ENCODE data around the gene POU2AF3.

POU2AF3 gene, protein sequence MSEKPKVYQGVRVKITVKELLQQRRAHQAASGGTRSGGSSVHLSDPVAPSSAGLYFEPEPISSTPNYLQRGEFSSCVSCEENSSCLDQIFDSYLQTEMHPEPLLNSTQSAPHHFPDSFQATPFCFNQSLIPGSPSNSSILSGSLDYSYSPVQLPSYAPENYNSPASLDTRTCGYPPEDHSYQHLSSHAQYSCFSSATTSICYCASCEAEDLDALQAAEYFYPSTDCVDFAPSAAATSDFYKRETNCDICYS

DNA sequence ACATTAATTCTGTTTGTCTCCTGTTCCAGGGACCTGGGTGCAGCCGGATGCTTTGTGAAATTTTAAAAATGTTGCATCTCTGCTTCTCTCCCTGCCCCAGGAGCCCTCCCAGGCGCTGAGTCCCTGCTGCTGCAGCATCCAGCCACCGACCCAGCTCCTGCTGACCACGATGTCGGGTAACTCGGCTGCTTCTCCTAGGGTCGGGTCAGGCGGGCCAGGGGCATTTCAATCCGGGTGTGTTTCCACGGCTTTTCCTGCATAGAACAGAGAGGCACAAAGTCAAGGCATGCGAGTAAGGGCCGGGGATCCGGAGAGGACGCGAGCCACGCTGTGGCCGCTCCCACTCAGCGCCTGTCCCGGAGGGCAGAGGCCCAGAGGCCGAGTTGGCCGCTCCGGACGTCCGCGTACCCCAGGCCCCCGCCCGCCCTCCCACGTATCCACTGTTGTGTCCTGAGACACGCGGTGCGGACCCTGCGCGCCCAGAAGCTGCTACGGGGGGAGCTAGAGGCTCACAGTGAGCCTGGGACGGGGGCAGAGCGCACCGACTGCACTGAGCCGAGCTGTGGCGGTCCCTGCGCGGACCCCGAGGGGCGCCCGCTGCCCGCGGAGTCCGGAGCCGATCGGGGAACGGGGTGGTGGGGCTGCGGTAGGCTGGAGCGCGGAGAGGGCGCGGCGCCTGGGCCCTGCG is at the start of gene POU2AF3:
Gene POU2AF3, plus strand, starts transcription at position 134 of the 688 bp plus-strand sequence. Its CDS starts 36 bp downstream, at position 170.
- no peak for TF ChIP-seq GATA2 (IDR thresholded peaks at IDR 0.05; ENCODE audit: low read depth, low read length)
- no peak for TF ChIP-seq GATA3 (IDR thresholded peaks at IDR 0.05; ENCODE audit: low read depth, low read length)

DNA sequence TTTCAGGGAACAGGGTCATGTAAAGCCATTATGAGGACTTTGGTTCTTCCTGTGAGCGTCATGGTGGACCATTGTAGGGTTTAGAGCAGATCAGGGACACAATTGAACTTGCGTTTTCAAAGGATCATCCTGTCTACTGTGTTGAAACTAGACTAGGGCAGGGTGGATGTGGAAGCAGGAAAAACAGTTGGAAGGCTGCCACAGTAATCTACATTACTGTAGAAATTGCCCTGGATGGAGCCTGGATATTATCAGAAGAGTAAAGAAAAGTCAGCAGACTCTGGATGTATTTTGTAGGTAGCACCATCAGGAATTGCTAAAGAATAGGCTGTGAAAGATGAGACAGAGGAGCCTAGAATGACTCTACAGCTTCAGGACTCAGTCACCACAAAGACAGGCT is 47.4 kb upstream of the POU2AF3 start:
- no peak for TF ChIP-seq GATA3 (IDR thresholded peaks at IDR 0.05; ENCODE audit: low read depth, low read length)
- no peak for TF ChIP-seq GATA2 (IDR thresholded peaks at IDR 0.05; ENCODE audit: low read depth, low read length)

DNA sequence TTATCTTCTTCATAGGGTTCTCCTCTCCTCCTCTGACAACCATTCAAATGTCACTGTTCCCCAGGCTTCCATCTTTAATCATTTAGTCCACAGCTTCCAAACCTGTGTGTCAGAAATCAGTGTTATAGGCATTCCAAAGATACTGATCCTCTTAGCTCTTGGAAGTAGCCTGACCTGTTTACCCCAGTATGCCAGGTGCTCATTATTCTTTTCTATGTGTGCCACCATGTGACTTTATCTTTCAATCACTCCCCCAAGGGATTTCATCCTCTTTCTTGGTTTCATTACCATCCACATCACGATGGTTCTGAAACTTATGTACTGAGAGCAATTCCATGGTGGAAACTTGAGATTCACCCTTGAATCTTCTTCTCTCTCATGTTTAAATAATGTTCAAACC is 45.2 kb upstream of the POU2AF3 start:
- no peak for TF ChIP-seq GATA3 (IDR thresholded peaks at IDR 0.05; ENCODE audit: low read depth, low read length)
- TF ChIP-seq GATA2 (IDR thresholded peaks at IDR 0.05; ENCODE audit: low read depth, low read length) = no peak

DNA sequence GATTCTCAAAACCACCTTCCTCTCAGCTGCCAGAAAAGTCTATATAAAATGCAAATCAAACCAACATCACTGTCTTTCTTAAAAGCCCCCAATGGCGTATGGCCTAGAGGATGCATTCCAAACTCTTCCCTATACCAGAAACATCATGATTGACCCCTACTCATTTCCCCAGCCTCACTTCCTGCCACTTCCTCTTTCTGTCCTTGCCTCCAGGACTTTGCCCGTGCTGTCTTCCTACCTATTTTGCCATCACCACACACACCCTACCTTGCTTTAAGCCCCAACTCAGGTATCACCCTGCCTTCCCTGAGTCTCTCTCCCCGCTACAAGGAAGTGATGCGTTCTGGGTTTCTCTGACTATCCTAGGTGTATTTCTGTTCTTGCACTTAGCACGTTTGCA is 44.7 kb upstream of the POU2AF3 start:
- TF ChIP-seq GATA2 (IDR thresholded peaks at IDR 0.05; ENCODE audit: low read depth, low read length) (no peak), GATA3 (IDR thresholded peaks at IDR 0.05; ENCODE audit: low read depth, low read length) (no peak)

DNA sequence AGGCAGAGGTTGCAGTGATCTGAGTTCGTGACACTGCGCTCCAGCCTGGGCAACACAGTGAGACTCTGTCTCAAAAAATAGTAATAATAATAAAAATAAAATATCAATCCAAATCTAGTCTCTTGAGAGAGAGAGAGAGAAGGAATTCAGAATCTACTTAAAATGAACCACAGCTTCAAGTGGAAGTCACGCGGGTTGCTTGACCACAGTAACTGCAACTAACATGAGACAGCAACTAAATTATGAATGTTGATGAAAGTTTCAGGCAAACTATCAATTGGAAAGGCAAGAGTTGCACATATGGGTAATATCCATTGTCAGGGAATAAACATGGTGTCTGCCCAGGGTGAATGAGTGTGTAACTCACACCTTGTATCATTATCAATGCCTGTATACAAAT is 40.3 kb upstream of the POU2AF3 start:
- TF ChIP-seq GATA2 (IDR thresholded peaks at IDR 0.05; ENCODE audit: low read depth, low read length) = no peak
- TF ChIP-seq GATA3 (IDR thresholded peaks at IDR 0.05; ENCODE audit: low read depth, low read length) = no peak

DNA sequence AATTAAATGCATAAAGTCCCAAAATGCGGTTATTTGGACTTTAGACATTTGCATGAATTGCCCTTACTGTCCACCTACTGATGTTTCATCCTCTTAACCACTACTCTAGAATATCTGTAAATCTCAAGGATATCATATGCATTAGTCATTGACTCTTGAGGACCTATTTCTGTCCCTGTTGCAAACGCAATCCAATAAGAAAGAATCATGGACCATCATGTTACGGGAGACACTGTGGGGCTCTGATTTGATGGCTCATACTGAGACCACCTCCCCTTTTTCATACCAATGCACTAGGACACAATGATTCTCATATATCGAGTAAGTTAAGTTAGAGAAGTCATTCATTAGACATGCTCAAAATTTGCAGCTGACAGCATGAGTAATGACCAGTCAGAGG is 38.5 kb upstream of the POU2AF3 start:
- no peak for TF ChIP-seq GATA3 (IDR thresholded peaks at IDR 0.05; ENCODE audit: low read depth, low read length)
- no peak for TF ChIP-seq GATA2 (IDR thresholded peaks at IDR 0.05; ENCODE audit: low read depth, low read length)

DNA sequence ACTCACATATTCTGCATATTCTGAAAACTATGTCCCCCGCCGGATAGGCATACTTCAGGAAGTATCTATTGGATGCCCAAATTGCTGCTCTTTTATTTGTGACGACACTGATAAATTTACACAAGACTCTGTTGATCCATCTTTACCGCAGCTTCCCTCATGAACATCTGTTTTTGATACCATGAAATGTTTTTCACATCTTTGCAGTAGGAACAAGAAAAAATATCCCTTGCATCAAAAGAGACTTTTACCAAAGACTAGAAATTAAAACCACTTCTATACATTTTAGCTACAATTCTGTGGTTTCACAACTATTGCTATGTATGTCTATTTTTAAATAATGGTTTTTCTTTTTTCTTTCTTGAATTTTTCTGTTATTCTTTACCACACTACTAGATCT is 37.5 kb upstream of the POU2AF3 start:
- TF ChIP-seq GATA3 (IDR thresholded peaks at IDR 0.05; ENCODE audit: low read depth, low read length) (no peak), GATA2 (IDR thresholded peaks at IDR 0.05; ENCODE audit: low read depth, low read length) (no peak)

DNA sequence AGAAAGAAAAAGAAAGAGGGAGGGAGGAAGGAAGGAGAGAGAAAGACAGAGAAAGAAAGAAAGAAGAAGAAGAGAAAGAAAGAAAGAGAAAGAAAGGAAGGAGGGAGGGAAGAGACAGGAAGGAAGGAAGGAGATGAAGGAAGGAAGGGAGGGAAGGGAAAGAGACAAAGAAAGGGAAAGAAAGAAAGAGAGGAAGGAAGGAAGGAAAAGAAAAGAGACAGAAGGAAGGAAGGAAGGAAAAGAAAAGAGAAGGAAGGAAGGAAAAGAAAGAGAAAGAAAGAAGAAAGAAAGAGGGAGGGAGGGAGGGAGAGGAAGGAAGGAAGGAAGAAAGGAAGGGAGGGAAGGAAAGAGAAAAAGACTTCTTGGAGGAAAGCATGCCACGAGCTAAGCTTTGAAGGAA is 33.7 kb upstream of the POU2AF3 start:
- TF ChIP-seq GATA3 (IDR thresholded peaks at IDR 0.05; ENCODE audit: low read depth, low read length) (no peak), GATA2 (IDR thresholded peaks at IDR 0.05; ENCODE audit: low read depth, low read length) (no peak)

DNA sequence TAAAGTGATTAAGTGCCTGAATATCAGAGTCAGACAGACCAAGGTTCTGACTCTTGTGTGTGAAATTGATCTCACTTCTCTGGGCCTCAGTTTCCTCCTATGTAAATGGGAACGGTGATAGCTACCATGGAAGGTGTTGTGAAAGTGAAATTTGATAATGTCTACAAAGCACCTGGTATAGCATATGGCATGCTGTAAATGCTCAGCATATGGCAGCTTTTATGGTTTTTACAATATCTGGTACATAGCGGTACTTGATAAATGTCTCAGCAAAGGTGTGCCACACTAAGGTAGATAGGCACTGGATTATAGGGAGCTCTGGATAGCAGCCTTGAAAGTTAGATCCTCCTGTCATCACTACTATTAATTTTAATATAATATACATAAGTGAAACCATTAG is 32.9 kb upstream of the POU2AF3 start:
- TF ChIP-seq GATA2 (IDR thresholded peaks at IDR 0.05; ENCODE audit: low read depth, low read length) (no peak), GATA3 (IDR thresholded peaks at IDR 0.05; ENCODE audit: low read depth, low read length) (no peak)

DNA sequence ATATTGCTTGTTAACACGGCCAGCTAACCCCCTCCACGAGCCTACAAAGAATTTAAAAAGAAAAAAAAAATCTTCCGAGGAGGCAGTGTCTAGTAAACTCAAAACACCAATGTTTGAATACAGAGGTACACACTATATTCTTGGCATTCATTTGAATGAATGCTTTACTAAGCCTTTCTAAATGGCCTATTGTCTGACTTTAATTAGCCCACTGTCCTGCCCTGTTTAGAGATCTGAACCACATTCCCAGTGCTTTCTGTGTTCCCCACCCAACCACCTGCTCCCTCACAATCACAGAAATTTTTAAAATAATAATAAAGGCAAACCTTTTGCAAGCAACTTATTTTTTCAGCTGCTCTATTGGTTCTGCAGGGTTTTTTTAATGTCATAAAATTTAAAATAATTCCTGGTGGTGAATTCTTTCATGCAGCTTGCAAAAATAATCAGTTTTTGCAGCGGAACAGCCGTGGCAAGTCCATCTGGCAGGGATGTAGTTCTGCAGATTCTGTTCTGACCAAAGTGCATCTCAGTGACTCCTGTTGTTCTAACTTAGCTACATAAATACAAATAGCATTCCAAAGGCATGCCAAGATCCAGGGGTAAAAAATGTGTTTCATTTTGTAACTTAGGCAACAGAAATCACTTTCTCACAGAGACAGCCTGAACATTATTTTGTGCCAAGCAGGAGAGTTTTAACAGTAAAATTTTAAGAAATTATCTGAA is 29.0 kb upstream of the POU2AF3 start:
- TF ChIP-seq GATA2 (IDR thresholded peaks at IDR 0.05; ENCODE audit: low read depth, low read length) = no peak
- TF ChIP-seq GATA3 (IDR thresholded peaks at IDR 0.05; ENCODE audit: low read depth, low read length) = no peak

DNA sequence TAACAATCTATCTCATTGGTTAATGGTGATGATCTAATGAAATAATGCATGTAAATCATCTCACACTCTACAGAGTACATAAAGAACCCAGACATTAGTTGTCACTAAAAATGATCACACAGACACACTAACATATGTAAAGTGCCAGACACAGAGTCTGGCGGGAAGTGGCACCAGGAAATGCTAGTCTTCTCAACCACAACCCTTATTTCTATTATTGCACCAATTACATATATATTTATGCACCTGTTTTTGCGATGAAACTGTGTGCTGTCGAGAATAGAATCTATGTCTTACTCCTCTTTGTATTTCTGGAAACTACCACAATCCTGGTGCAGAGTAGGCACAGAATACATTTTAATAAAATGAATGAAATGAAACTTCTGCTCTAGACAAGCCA is 25.9 kb upstream of the POU2AF3 start:
- TF ChIP-seq GATA3 (IDR thresholded peaks at IDR 0.05; ENCODE audit: low read depth, low read length) (no peak), GATA2 (IDR thresholded peaks at IDR 0.05; ENCODE audit: low read depth, low read length) (no peak)

DNA sequence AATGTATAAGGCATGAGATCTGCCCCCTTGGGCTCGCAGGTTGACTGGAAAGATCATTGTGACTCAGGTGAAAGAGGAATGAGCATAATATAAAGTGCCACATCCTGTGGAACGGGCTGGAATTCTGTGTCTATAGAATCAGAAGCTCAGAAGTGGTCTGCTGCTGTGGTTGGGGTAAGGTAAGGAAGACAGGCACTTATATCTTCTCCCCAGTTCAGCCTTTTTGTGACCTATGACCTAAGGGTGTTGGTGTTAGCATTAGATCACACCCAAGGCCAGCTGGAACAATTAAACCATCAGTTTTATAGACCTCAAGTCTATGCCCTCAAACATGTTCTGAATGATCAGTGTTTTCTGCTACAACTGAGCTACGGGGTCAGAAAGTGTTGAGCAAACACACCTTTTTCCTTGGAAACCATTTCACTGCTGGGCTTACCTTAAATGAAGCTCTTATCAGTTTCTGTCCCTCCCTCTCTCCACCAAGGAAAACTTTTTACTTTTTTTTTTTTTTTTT is 15.7 kb upstream of the POU2AF3 start:
- TF ChIP-seq GATA2 (IDR thresholded peaks at IDR 0.05; ENCODE audit: low read depth, low read length) (no peak), GATA3 (IDR thresholded peaks at IDR 0.05; ENCODE audit: low read depth, low read length) (no peak)

DNA sequence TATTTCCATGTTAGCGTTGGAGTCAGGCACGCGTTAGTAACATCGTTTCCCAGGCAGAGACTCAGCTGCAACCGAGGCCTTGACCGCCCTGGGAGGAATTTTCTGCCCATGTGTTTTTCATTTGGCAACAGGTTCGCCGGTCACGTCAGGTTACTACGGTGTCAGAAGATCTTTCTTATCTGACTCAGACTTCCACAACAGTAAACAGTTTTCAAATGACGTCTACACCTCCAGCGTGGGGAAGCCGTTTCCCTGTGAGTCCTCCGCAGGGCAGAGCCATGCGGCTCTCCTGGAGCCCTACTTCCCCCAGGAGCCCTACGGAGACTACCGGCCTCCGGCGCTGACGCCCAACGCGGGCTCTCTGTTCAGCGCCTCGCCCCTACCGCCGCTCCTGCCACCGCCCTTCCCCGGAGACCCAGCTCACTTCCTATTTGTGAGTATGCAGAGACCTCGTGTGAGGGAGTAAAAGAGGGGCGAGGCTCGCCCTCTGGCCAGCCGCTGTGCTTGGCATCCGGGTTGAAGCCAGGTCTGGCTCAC is 14.3 kb upstream of the POU2AF3 start:
- TF ChIP-seq GATA2 (IDR thresholded peaks at IDR 0.05; ENCODE audit: low read depth, low read length) (no peak), GATA3 (IDR thresholded peaks at IDR 0.05; ENCODE audit: low read depth, low read length) (no peak)

Measured in SH-SY5Y (cell line).